H1 (cell line): ENCODE results near the gene MYH9. TPM values are rescaled to one million over a fixed set of nuclear protein-coding genes. Genes with fewer than 3 reads are reported as not detected.

Experiments
- CTCF ChIA-PET: fragments of 300-600 bp; sonication (Branson Sonifier 250); formaldehyde crosslinking; loops from one replicate; lab custom pipeline; 2021; ENCODE audit not compliant: partially characterized antibody; lab: Charles Lee
- POLR2A ChIA-PET: fragments of 300-600 bp; sonication (Branson Sonifier 250); formaldehyde crosslinking; loops from one replicate; lab custom pipeline; 2021; ENCODE audit warnings: inconsistent platforms; ENCODE audit not compliant: partially characterized antibody; lab: Charles Lee
- DNase-seq, 2 experiments: peaks; one replicate each; pipeline versions ENCODE4 v3.0.0 to v3.0.0-alpha.2; 2010 to 2022; ENCODE audit warnings: low spot score in 2 of 2, low read depth in 1 of 2, mixed read lengths in 1 of 2
- FAIRE-seq: peaks from 2 replicates; lab custom pipeline; 2011; peaks lifted over from hg19 to GRCh38; lab: Jason Lieb, UNC
- H2AFZ ChIP-seq: 2 replicates; pipeline ENCODE4 v1.8.1; 2012; ENCODE audit warnings: low read length, inconsistent platforms
- H2AK5ac ChIP-seq: 2 replicates; pipeline ENCODE4 v1.6.1; 2013; ENCODE audit warnings: low read depth, low read length
- H2BK120ac ChIP-seq: replicated peaks from 2 replicates; pipeline ENCODE3; 2013; ENCODE audit warnings: low read depth, low read length, inconsistent platforms
- H2BK12ac ChIP-seq: 2 replicates; pipeline ENCODE4 v1.6.1; 2013; ENCODE audit warnings: low read depth, low read length
- H2BK15ac ChIP-seq: 2 replicates; pipeline ENCODE4 v1.6.1; 2013; ENCODE audit warnings: low read length
- H2BK20ac ChIP-seq: 2 replicates; pipeline ENCODE4 v1.6.1; 2013; ENCODE audit warnings: low read length
- H2BK5ac ChIP-seq: 2 replicates; pipeline ENCODE4 v1.6.1; 2013; ENCODE audit warnings: low read depth, low read length
- H3K14ac ChIP-seq: 2 replicates; pipeline ENCODE4 v1.6.1; 2013; ENCODE audit warnings: inconsistent platforms; ENCODE audit not compliant: insufficient read length
- H3K18ac ChIP-seq: 2 replicates; pipeline ENCODE4 v1.6.1; 2013; ENCODE audit warnings: low read length; ENCODE audit errors: extremely low read depth
- H3K23ac ChIP-seq: 2 replicates; pipeline ENCODE4 v1.6.1; 2013; ENCODE audit warnings: inconsistent platforms; ENCODE audit not compliant: insufficient read length
- H3K23me2 ChIP-seq: 2 replicates; pipeline ENCODE4 v1.6.1; 2013; ENCODE audit warnings: low read depth, low read length
- H3K27ac ChIP-seq: 2 replicates; pipeline ENCODE4 v1.6.1; 2011; ENCODE audit warnings: low read depth, low read length, inconsistent platforms
- H3K27me3 ChIP-seq, 4 experiments: replicated peaks in 1 of 4; 1 replicate in 1 of 4; 2 replicates in 3 of 4; pipeline versions ENCODE4 v1.6.1 to v1.8.1; 2011 to 2013; ENCODE audit warnings: low read length in 3 of 4, mild to moderate bottlenecking in 3 of 4, inconsistent platforms in 2 of 4, mixed read lengths in 2 of 4, moderate library complexity in 1 of 4; ENCODE audit not compliant: control insufficient read depth in 3 of 4, insufficient read depth in 3 of 4; ENCODE audit errors: extremely low read depth in 1 of 4
- H3K36me3 ChIP-seq, 4 experiments: 2 replicates each; pipeline versions ENCODE4 v1.6.1 to v1.8.1; 2011 to 2013; ENCODE audit warnings: mild to moderate bottlenecking in 4 of 4, low read length in 3 of 4, moderate library complexity in 2 of 4, control low read depth in 1 of 4, inconsistent platforms in 1 of 4; ENCODE audit not compliant: insufficient read depth in 4 of 4, control insufficient read depth in 2 of 4
- H3K4ac ChIP-seq: replicated peaks from 2 replicates; pipeline ENCODE3; 2013; ENCODE audit warnings: low read length, low read depth, mixed read lengths, inconsistent platforms; ENCODE audit not compliant: insufficient read length
- H3K4me1 ChIP-seq, 4 experiments: replicated peaks in 1 of 4; 1 replicate in 1 of 4; 2 replicates in 3 of 4; pipeline versions ENCODE4 v1.6.1 to v1.8.1; 2011 to 2013; ENCODE audit warnings: low read length in 3 of 4, inconsistent platforms in 2 of 4, mixed read lengths in 1 of 4; ENCODE audit not compliant: insufficient read depth in 4 of 4, control insufficient read depth in 3 of 4
- H3K4me2 ChIP-seq, 2 experiments: 2 replicates each; pipeline versions ENCODE4 v1.6.1 to v1.8.1; 2011 to 2013; ENCODE audit warnings: low read depth in 2 of 2, low read length in 2 of 2, control low read depth in 1 of 2, inconsistent platforms in 1 of 2, mild to moderate bottlenecking in 1 of 2; ENCODE audit not compliant: insufficient read depth in 1 of 2
- H3K4me3 ChIP-seq, 4 experiments: fragments of 200-600, 300-600 bp in 1 of 4; sonication (generic), shearing (Covaris generic), sonication (Bioruptor Twin) in 1 of 4; 2 replicates each; pipeline versions ENCODE4 v1.5.1 to v1.8.1; 2011 to 2016; ENCODE audit warnings: low read length in 4 of 4, low read depth in 3 of 4, control low read depth in 2 of 4, inconsistent platforms in 2 of 4, mild to moderate bottlenecking in 2 of 4, mixed read lengths in 1 of 4, moderate library complexity in 1 of 4; ENCODE audit not compliant: insufficient read depth in 2 of 4; ENCODE audit errors: extremely low read depth in 1 of 4
- H3K56ac ChIP-seq: replicated peaks from 2 replicates; pipeline ENCODE3; 2013; ENCODE audit warnings: low read depth, mild to moderate bottlenecking, mixed read lengths, low read length, inconsistent platforms; ENCODE audit not compliant: insufficient read length
- H3K79me1 ChIP-seq: 2 replicates; pipeline ENCODE4 v1.6.1; 2013; ENCODE audit warnings: low read depth, low read length, control low read depth
- H3K79me2 ChIP-seq, 2 experiments: 2 replicates each; pipeline versions ENCODE4 v1.6.1 to v1.8.1; 2012 to 2013; ENCODE audit warnings: low read length in 2 of 2, mild to moderate bottlenecking in 2 of 2, inconsistent platforms in 1 of 2; ENCODE audit not compliant: insufficient read depth in 2 of 2, control insufficient read depth in 1 of 2
- H3K9ac ChIP-seq, 4 experiments: replicated peaks in 1 of 4; 1 replicate in 1 of 4; 2 replicates in 3 of 4; pipeline versions ENCODE4 v1.6.1 to v1.8.1; 2011 to 2013; ENCODE audit warnings: low read depth in 3 of 4, low read length in 3 of 4, control low read depth in 2 of 4, mild to moderate bottlenecking in 2 of 4, moderate library complexity in 2 of 4, inconsistent platforms in 1 of 4; ENCODE audit errors: extremely low read depth in 1 of 4
- H3K9me3 ChIP-seq, 2 experiments: 2 replicates each; pipeline versions ENCODE4 v1.6.1 to v1.8.1; 2012 to 2013; ENCODE audit warnings: mild to moderate bottlenecking in 2 of 2, moderate library complexity in 2 of 2, control low read depth in 1 of 2, inconsistent platforms in 1 of 2, low read depth in 1 of 2, low read length in 1 of 2, mixed read lengths in 1 of 2; ENCODE audit not compliant: insufficient read depth in 2 of 2
- H4K20me1 ChIP-seq, 2 experiments: replicated peaks in 1 of 2; 2 replicates each; pipeline versions ENCODE3 to v1.8.1; 2011 to 2013; ENCODE audit warnings: inconsistent platforms in 2 of 2, low read length in 2 of 2, mild to moderate bottlenecking in 1 of 2; ENCODE audit not compliant: insufficient read depth in 2 of 2, control insufficient read depth in 1 of 2
- H4K5ac ChIP-seq: 2 replicates; pipeline ENCODE4 v1.6.1; 2013; ENCODE audit warnings: low read length, low read depth, mixed read lengths, inconsistent platforms; ENCODE audit not compliant: insufficient read length
- H4K8ac ChIP-seq: 2 replicates; pipeline ENCODE4 v1.8.0; 2013; ENCODE audit warnings: mild to moderate bottlenecking, moderate library complexity, low read length, inconsistent platforms; ENCODE audit not compliant: insufficient read depth; ENCODE audit errors: extremely low read depth
- H4K91ac ChIP-seq: replicated peaks from 2 replicates; pipeline ENCODE3; 2013; ENCODE audit warnings: low read length, mixed read lengths, inconsistent platforms; ENCODE audit not compliant: insufficient read length
- GABPA ChIP-seq: IDR thresholded peaks from 2 replicates; pipeline ENCODE4 v1.6.1; 2011; ENCODE audit warnings: mild to moderate bottlenecking, low read length, moderate library complexity, borderline replicate concordance; ENCODE audit not compliant: insufficient read depth
- MAX ChIP-seq: IDR thresholded peaks from 2 replicates; pipeline ENCODE4 v1.6.1; 2012; ENCODE audit warnings: inconsistent platforms
- SP1 ChIP-seq: IDR thresholded peaks from 2 replicates; pipeline ENCODE4 v1.6.1; 2011; ENCODE audit warnings: low read depth, low read length
- TBP ChIP-seq: IDR thresholded peaks from 2 replicates; pipeline ENCODE4 v1.6.1; 2011; ENCODE audit warnings: low read depth, low read length, improper control_type of control experiment
- WGBS, 2 experiments: shearing (Covaris generic) in 1 of 2; methylation state at CpG; one replicate each; pipeline versions ENCODE4 v1.1.6 to v1.1.7; 2013 to 2015; ENCODE audit warnings: low lambda C conversion rate in 2 of 2, mixed read lengths in 2 of 2, inconsistent platforms in 1 of 2, low coverage in 1 of 2, missing lambda C conversion rate in 1 of 2; ENCODE audit not compliant: insufficient replicate concordance in 2 of 2, insufficient coverage in 1 of 2, insufficient read length in 1 of 2; ENCODE audit errors: extremely low coverage in 1 of 2, missing lambda C conversion rate in 1 of 2; 5-methylcytosine and 5-hydroxymethylcytosine counted together
- polyA plus RNA-seq, 7 experiments: library from polyadenylated mRNA; depleted of rRNA in 3 of 7; stranded (reverse) in 5 of 7; unstranded in 2 of 7; fragments of >200 nt in 5 of 7; fragments of 200-250 nt in 2 of 7; gene quantifications; 1 replicate in 5 of 7; 2 replicates in 1 of 7; 4 replicates in 1 of 7; pipeline versions ENCODE4 v1.2.1 to v1.2.3, GENCODE V29; 2011 to 2013; ENCODE audit warnings: missing spikeins in 2 of 7, mixed read lengths in 2 of 7
- total RNA-seq: library from RNA; stranded (reverse); fragmentation: NEBNext Ultra II Directional; extraction: Animal tissue kit (Norgen Biotek cat#: 25700); gene quantifications from 2 replicates; pipeline ENCODE4 v1.2.1, GENCODE V29; 2021

The MYH9 gene
- total and polyA plus RNA-seq, 2 of the 8 experiments (the other 6 are each of a cell fraction or from before 2014, with no cell fraction given), result 24.9 to 322 TPM

- H3K79me2 ChIP-seq, result no peaks in the 10 kb centered on the region
- H3K36me3 ChIP-seq, result peaks cover 7 to 14% (median 11%) of the 10 kb centered on the region in 4 experiments
- no peak for TF ChIP-seq MAX
- TF ChIP-seq GABPA, result no peak
- no peak for TF ChIP-seq TBP
- no peak for TF ChIP-seq SP1
Observed at GRCh38 chr22:36277482-36278291, 110.1 kb downstream of the MYH9 start.

More at GRCh38 chr22:36277482-36278291, 110.1 kb downstream of the MYH9 start:
- Histone ChIP-seq H3K4me1 (no peaks in the 10 kb centered on the region; a peak in 3 of 7 replicates), H4K91ac (no peak overlapping the region), H2AFZ (peak overlapping the region; percentile 47; the same call in 1 of the 2 replicates), H3K56ac (no peak overlapping the region), H3K27me3 (no peaks in the 10 kb centered on the region), H2BK15ac (no peak overlapping the region), H2BK5ac (no peak overlapping the region), H3K23me2 (0 out of 2 replicates have a peak, but pooled peaks cover 1% of the 10 kb centered on the region), H3K27ac (no peak overlapping the region), H2AK5ac (no peak overlapping the region), H4K5ac (no peak overlapping the region), H3K4ac (no peak overlapping the region), H2BK20ac (no peak overlapping the region), H3K9ac (no peak overlapping the region), H3K18ac (no peak overlapping the region), H3K79me1 (no peaks in the 10 kb centered on the region), H3K4me3 (peak overlapping the region in 1 of 4 experiments; percentile 39; a peak in 4 of 8 replicates), H3K23ac (no peak overlapping the region), H3K9me3 (no peaks in the 10 kb centered on the region), H3K4me2 (peak overlapping the region; percentile 9 to 64; a peak in 3 of 4 replicates), H2BK120ac (no peak overlapping the region), H4K20me1 (peaks cover 0 to 4% of the 10 kb centered on the region in 2 experiments), H2BK12ac (no peak overlapping the region), H3K14ac (no peak overlapping the region), H4K8ac (no peak overlapping the region)
- ChIA-PET CTCF (interaction anchor here (0.7 to 4.5 kb wide), 33 partner anchors 8 to 209 kb away, joined by 3 to 20 read pairs (median 6); partner anchors contain the start of gene APOL2), POLR2A (interaction anchor here (0.8 to 2.1 kb wide), 10 partner anchors 9 to 232 kb away, joined by 3 to 7 read pairs (median 4); partner anchors contain the start of genes APOL2 and TXN2)
- FAIRE-seq (no peak), DNase-seq (peak; percentile 56 to 77)
- WGBS, 2 experiments, result 44% methylated on average over 18 of the region's 18 CpGs; no CpG with 5 or more reads in 1 of the 2 experiments
